HG03442 (cell line): ENCODE data around the gene KIAA0319L.
"Not testable (repeated sequence)": the region's sequence is repeated elsewhere in the genome, so short reads cannot be mapped to it uniquely, and the experiment has no call there.

ENCODE experiments used
- ATAC-seq: cut with Tn5 transposase; IDR thresholded peaks from one replicate; pipeline ENCODE4 v1.9.1; 2021; ENCODE audit warnings: mild to moderate bottlenecking, moderate library complexity; ENCODE audit not compliant: unreplicated experiment

KIAA0319L gene

DNA sequence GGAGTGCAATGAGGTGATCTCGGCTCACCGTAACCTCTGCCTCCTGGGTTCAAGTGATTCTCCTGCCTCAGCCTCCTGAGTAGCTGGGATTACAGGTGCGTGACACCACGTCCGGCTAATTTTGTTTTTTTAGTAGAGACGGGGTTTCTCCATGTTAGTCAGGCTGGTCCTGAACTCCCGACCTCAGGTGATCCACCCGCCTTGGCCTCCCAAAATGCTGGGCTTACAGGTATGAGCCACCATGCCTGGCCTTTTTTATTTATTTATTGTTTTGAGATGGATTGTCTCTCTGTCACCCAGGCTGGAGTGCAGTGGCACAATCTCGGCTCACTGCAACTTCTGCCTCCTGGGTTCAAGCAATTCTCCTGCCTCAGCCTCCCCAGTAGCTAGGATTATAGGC lies 24.4 kb upstream of the KIAA0319L start:
- not testable (repeated sequence) for ATAC-seq

DNA sequence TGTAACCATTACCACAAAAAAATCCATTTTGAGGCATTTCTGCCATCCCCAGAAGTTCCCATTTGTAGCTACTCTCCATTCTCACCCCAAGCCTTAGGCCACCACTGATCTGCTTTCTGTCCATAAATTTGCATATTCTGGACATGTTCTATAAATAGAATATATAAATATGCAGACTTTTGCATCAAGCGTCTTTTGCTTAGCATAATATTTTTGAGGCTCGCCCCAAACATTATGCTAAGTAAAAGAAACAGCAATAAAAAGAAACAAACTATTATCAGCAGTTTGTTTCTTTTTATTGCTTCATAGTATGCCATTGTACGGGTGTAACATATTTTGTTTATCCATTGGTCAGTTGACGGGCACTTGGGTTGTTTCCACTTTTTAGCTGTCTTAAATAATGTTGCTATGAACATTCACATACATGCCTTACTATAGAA lies 23.8 kb upstream of the KIAA0319L start:
- no peak for ATAC-seq

DNA sequence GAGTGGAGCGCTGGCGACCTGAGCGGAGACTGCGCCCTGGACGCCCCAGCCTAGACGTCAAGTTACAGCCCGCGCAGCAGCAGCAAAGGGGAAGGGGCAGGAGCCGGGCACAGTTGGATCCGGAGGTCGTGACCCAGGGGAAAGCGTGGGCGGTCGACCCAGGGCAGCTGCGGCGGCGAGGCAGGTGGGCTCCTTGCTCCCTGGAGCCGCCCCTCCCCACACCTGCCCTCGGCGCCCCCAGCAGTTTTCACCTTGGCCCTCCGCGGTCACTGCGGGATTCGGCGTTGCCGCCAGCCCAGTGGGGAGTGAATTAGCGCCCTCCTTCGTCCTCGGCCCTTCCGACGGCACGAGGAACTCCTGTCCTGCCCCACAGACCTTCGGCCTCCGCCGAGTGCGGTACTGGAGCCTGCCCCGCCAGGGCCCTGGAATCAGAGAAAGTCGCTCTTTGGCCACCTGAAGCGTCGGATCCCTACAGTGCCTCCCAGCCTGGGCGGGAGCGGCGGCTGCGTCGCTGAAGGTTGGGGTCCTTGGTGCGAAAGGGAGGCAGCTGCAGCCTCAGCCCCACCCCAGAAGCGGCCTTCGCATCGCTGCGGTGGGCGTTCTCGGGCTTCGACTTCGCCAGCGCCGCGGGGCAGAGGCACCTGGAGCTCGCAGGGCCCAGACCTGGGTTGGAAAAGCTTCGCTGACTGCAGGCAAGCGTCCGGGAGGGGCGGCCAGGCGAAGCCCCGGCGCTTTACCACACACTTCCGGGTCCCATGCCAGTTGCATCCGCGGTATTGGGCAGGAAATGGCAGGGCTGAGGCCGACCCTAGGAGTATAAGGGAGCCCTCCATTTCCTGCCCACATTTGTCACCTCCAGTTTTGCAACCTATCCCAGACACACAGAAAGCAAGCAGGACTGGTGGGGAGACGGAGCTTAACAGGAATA lies 20.1 kb upstream of the KIAA0319L start:
- no peak for ATAC-seq

- ATAC-seq = not testable (repeated sequence)
These were observed 19.5 kb upstream of the KIAA0319L start for GRCh38 chr1:35576766-35577070.

DNA sequence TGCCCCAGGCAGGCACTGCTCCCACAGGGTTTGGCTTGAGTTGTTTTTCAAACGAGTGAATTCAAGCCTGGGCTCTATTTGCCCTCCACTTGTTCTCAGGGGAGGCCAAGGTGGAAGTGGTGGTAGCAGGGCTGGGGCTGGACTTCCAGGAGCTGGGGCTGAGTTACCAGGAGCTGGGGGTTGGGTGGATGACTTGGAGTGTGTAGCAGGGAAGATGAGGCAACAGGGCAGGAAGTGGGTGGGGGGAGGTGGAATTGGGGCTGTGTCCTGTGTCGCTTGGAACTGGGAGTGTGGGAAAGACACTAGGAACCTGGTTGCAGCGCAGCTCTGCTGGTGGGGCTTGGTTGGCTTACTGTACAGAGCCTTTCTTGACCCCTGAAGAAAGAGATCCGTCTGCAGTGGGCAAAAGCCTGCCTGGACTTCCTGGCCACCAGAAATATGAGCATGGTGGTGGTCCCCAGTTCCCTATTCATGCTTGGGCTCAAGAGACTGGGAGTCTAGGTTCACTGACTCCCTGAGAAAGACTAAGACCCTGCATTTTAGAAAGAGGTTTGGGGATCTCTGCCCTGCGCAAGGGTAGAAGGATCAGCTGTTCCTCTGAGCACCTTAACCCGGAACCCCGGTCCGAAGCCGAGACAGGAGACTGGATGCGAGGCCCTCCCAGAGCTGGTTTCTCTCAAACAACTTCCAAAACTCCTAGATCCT lies 19.0 kb upstream of the KIAA0319L start:
- no peak for ATAC-seq

- no peak for ATAC-seq
These were observed 18.3 kb upstream of the KIAA0319L start for GRCh38 chr1:35575416-35575958.

GRCh38 chr1:35574655-35575415 lies 17.6 kb upstream of the KIAA0319L start:
- ATAC-seq = no peak

GRCh38 chr1:35574125-35574654 lies 17.0 kb upstream of the KIAA0319L start:
- no peak for ATAC-seq

GRCh38 chr1:35573198-35574124 lies 16.3 kb upstream of the KIAA0319L start, which contains the start of gene TFAP2E:
TSS of gene TFAP2E (plus strand) at chr1:35573314. CDS start at chr1:35573578, 264 bp downstream.
- no peak for ATAC-seq

DNA sequence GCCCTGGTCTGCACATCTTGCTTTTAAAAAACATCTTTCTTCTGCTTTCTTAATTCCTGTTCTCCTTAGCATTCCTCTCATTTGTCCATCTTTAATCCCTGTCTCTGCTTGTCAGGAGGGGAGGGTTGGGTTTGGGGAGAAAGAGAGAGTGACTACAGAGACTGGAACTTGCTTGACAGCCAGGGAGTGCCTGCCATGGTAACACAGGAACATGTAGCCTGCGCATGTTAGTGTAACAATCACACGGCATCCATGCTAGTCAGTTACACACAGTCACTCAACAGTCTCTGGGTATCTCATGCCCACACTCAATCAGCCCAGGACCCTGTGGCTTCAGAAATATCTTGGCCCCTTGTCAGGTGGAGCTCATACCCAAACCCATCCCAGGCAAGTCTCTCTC lies 15.1 kb upstream of the KIAA0319L start:
- no peak for ATAC-seq

- no peak for ATAC-seq
These were observed 14.1 kb upstream of the KIAA0319L start for GRCh38 chr1:35571263-35571662.

- no peak for ATAC-seq
These were observed 13.5 kb upstream of the KIAA0319L start for GRCh38 chr1:35570589-35571137.

GRCh38 chr1:35569936-35570335 lies 12.7 kb upstream of the KIAA0319L start:
- ATAC-seq = no peak

- no peak for ATAC-seq
These were observed 11.8 kb upstream of the KIAA0319L start for GRCh38 chr1:35568975-35569395.

GRCh38 chr1:35567947-35568558 lies 10.8 kb upstream of the KIAA0319L start:
- no peak for ATAC-seq

DNA sequence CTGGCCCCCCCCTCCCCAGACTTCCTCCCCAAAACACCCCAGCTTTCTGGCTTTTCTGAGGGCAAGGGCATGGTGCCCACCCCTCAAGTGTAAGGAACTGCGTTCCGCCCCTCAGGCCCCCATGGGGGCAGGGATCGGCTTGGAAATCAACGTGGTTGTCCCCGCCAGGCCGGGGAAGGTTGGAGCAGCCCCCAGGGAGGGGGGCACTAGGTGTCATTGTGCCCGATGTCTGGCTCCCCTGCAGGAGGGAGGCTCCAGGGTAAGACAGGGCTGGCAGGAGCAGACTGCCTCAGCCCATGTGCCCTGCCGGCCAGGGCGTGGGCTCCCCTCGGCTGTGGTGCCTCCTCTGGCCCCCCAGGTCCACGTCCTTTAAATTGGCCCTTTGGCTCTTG lies 8.5 kb upstream of the KIAA0319L start:
- ATAC-seq = no peak

- ATAC-seq = no peak
These were observed 7.9 kb upstream of the KIAA0319L start for GRCh38 chr1:35564884-35565741.
